ENCODE measurements around the gene ICAM4. TPM values are rescaled to one million over a fixed set of nuclear protein-coding genes. Genes with fewer than 3 reads are reported as not detected.
"Not testable (repeated sequence)": the region's sequence is repeated elsewhere in the genome, so short reads cannot be mapped to it uniquely, and the experiment has no call there.

ICAM4 gene, protein sequence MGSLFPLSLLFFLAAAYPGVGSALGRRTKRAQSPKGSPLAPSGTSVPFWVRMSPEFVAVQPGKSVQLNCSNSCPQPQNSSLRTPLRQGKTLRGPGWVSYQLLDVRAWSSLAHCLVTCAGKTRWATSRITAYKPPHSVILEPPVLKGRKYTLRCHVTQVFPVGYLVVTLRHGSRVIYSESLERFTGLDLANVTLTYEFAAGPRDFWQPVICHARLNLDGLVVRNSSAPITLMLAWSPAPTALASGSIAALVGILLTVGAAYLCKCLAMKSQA
- total RNA-seq (2014; rRNA removed; shearing (Covaris generic)) (1.1 and 3.7 TPM in 2 replicates), polyA plus RNA-seq (2016; fragmentation: Nextera tagmentation; extraction: Ambion mirVana) (0.44 and 1.3 TPM in 2 replicates)

DNA sequence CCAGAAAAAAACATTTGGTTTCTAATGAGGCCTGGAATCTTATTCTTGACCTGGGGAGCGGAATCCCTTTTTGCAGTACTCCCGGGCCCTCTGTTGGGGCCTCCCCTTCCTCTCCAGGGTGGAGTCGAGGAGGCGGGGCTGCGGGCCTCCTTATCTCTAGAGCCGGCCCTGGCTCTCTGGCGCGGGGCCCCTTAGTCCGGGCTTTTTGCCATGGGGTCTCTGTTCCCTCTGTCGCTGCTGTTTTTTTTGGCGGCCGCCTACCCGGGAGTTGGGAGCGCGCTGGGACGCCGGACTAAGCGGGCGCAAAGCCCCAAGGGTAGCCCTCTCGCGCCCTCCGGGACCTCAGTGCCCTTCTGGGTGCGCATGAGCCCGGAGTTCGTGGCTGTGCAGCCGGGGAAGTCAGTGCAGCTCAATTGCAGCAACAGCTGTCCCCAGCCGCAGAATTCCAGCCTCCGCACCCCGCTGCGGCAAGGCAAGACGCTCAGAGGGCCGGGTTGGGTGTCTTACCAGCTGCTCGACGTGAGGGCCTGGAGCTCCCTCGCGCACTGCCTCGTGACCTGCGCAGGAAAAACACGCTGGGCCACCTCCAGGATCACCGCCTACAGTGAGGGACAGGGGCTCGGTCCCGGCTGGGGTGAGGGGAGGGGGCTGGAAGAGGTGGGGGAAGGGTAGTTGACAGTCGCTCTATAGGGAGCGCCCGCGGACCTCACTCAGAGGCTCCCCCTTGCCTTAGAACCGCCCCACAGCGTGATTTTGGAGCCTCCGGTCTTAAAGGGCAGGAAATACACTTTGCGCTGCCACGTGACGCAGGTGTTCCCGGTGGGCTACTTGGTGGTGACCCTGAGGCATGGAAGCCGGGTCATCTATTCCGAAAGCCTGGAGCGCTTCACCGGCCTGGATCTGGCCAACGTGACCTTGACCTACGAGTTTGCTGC lies at the start of gene ICAM4:
Gene ICAM4, plus strand, starts transcription at position 153 of the 935 bp plus-strand sequence. Its CDS starts 58 bp downstream, at position 211.
- Histone ChIP-seq H3K4me2 (ENCODE audit: unreplicated experiment) (no peak within 1 kb of the TSS), H3K27me3 (replicated peaks; ENCODE audit: insufficient read depth) (no peaks in the 10 kb centered on the region), H4K20me1 (ENCODE audit: insufficient read depth) (no peaks in the 10 kb centered on the region), H3K4me3 (no peak within 1 kb of the TSS), H3F3A (ENCODE audit: insufficient read depth) (0 out of 2 replicates have a peak, but pooled peaks cover 9% of the 10 kb centered on the region), H3K27ac (no peak within 1 kb of the TSS), H3K79me2 (ENCODE audit: insufficient read depth) (no peaks in the 10 kb centered on the region), H3K4me1 (ENCODE audit: insufficient read depth) (no peaks in the 10 kb centered on the region; the same call in 1 of the 2 replicates), H3K36me3 (ENCODE audit: low read depth) (no peaks in the 10 kb centered on the region; the same call in 1 of the 2 replicates), H3K9ac (no peak within 1 kb of the TSS), H2AFZ (peak within 1 kb of the TSS; percentile 43), H3K9me2 (ENCODE audit: insufficient read depth) (no peaks in the 10 kb centered on the region), H3K9me3 (ENCODE audit: low read depth) (no peaks in the 10 kb centered on the region)
- in situ Hi-C loops (cut with MboI) = no loop called here
- whole genome bisulfite sequencing, 2 experiments (ENCODE audit: low coverage in 1 of 2, low lambda C conversion rate in 2 of 2, missing lambda C conversion rate in 2 of 2) = 18% methylated on average over 47 to 54 of the region's 59 CpGs
- DNase-seq = peak; percentile 35
- no peak for TF ChIP-seq EZH2phosphoT487 (IDR thresholded peaks at IDR 0.05; ENCODE audit: insufficient read depth, low read depth)

DNA sequence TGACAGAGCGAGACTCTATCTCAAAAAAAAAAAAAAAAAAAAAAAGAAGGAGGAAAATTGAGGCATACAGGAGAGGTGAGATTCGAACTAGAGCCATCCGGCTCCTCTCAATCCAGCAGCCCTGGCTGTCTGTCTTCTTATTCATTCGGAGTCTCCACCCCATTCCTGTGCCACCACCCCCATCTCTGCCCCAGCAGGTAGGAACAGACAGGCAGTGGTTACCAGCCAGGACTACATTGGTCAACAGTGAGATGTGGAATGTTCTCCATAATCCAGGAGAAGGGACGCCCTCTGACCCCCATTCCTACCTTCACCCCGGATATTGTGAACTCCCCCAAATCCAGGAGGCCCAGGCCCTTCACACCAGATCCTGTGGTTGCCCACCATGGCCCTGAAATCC lies 49.1 kb upstream of the ICAM4 start:
- peak overlapping the region; percentile 47; the same call in 1 of the 2 replicates for H3K9ac ChIP-seq

GRCh38 chr19:10238172-10238783 lies 48.5 kb upstream of the ICAM4 start:
- Histone ChIP-seq H3K4me1 (ENCODE audit: insufficient read depth) (peaks cover 10% of the 10 kb centered on the region; the same call in 1 of the 2 replicates), H3K9ac (peak overlapping the region; percentile 47), H2AFZ (peak overlapping the region; percentile 66), H3K27me3 (replicated peaks; ENCODE audit: insufficient read depth) (no peaks in the 10 kb centered on the region), H3K4me3 (no peak overlapping the region), H3K27ac (peak overlapping the region; percentile 67), H3F3A (ENCODE audit: insufficient read depth) (peaks cover 7% of the 10 kb centered on the region; the same call in 1 of the 2 replicates), H4K20me1 (ENCODE audit: insufficient read depth) (no peaks in the 10 kb centered on the region), H3K4me2 (ENCODE audit: unreplicated experiment) (no peak overlapping the region), H3K36me3 (ENCODE audit: low read depth) (no peaks in the 10 kb centered on the region), H3K9me3 (ENCODE audit: low read depth) (no peaks in the 10 kb centered on the region), H3K9me2 (ENCODE audit: insufficient read depth) (no peaks in the 10 kb centered on the region), H3K79me2 (ENCODE audit: insufficient read depth) (no peaks in the 10 kb centered on the region)
- peak; percentile 83 for DNase-seq
- in situ Hi-C loops (cut with MboI) = loop anchor here (25.0 kb wide), 1 partner anchor 301 kb away; the partner anchor contains the start of gene OLFM2
- 13 to 23% methylated on average over 11 to 12 of the region's 12 CpGs for WGBS, 2 experiments (ENCODE audit: low coverage in 1 of 2, low lambda C conversion rate in 2 of 2, missing lambda C conversion rate in 2 of 2)
- TF ChIP-seq EZH2 (IDR thresholded peaks at IDR 0.05; ENCODE audit: insufficient read depth, poor library complexity, severe bottlenecking) (no peak), EZH2phosphoT487 (IDR thresholded peaks at IDR 0.05; ENCODE audit: insufficient read depth, low read depth) (no peak)

More for the DNA sequence above, 49.1 kb upstream of the ICAM4 start:
- Histone ChIP-seq H3K79me2 (ENCODE audit: insufficient read depth) (no peaks in the 10 kb centered on the region), H3K27me3 (replicated peaks; ENCODE audit: insufficient read depth) (no peaks in the 10 kb centered on the region), H2AFZ (peak overlapping the region; percentile 66), H3F3A (ENCODE audit: insufficient read depth) (peaks cover 7% of the 10 kb centered on the region; the same call in 1 of the 2 replicates), H3K4me1 (ENCODE audit: insufficient read depth) (peaks cover 10% of the 10 kb centered on the region; the same call in 1 of the 2 replicates), H3K36me3 (ENCODE audit: low read depth) (no peaks in the 10 kb centered on the region), H4K20me1 (ENCODE audit: insufficient read depth) (no peaks in the 10 kb centered on the region), H3K4me3 (no peak overlapping the region), H3K27ac (peak overlapping the region; percentile 67), H3K4me2 (ENCODE audit: unreplicated experiment) (no peak overlapping the region), H3K9me3 (ENCODE audit: low read depth) (no peaks in the 10 kb centered on the region), H3K9me2 (ENCODE audit: insufficient read depth) (no peaks in the 10 kb centered on the region)
- no peak for TF ChIP-seq EZH2phosphoT487 (IDR thresholded peaks at IDR 0.05; ENCODE audit: insufficient read depth, low read depth)
- TF ChIP-seq EZH2 (IDR thresholded peaks at IDR 0.05; ENCODE audit: insufficient read depth, poor library complexity, severe bottlenecking) = no peak
- no peak for DNase-seq
- WGBS, 2 experiments (ENCODE audit: low coverage in 1 of 2, low lambda C conversion rate in 2 of 2, missing lambda C conversion rate in 2 of 2) = 41 to 60% methylated on average over 3 to 6 of the region's 6 CpGs
- in situ Hi-C loops (cut with MboI) = loop anchor here (25.0 kb wide), 1 partner anchor 300 kb away; the partner anchor contains the start of gene OLFM2

- H3K27ac ChIP-seq; H2AFZ ChIP-seq; H3K79me2 ChIP-seq (ENCODE audit: insufficient read depth); H3F3A ChIP-seq (ENCODE audit: insufficient read depth); H3K9ac ChIP-seq; H3K4me3 ChIP-seq; H4K20me1 ChIP-seq (ENCODE audit: insufficient read depth); H3K9me3 ChIP-seq (ENCODE audit: low read depth); H3K27me3 ChIP-seq (replicated peaks; ENCODE audit: insufficient read depth); H3K36me3 ChIP-seq (ENCODE audit: low read depth); DNase-seq; H3K9me2 ChIP-seq (ENCODE audit: insufficient read depth); H3K4me2 ChIP-seq (ENCODE audit: unreplicated experiment): not testable (repeated sequence)
- WGBS, 2 experiments (ENCODE audit: low coverage in 1 of 2, low lambda C conversion rate in 2 of 2, missing lambda C conversion rate in 2 of 2) = 90 to 95% methylated on average over 9 to 11 of the region's 11 CpGs
- in situ Hi-C loops (cut with MboI) = loop anchor here (25.0 kb wide), 1 partner anchor 305 kb away; the partner anchor contains the start of gene OLFM2
- H3K4me1 ChIP-seq (ENCODE audit: insufficient read depth) = peaks cover 20% of the 10 kb centered on the region
Measured at GRCh38 chr19:10241826-10242449, 44.8 kb upstream of the ICAM4 start.
